ENCODE results near the gene ZDHHC16.

ZDHHC16 gene

GRCh38 chr10:97500297-97500575 lies 54.3 kb downstream of the ZDHHC16 start:
- FAIRE-seq (no peak), DNase-seq (ENCODE audit: insufficient read length) (no peak)
- TF ChIP-seq POLR2AphosphoS5 (IDR thresholded peaks at IDR 0.05; ENCODE audit: low read depth, low read length) (no peak), TAF1 (IDR thresholded peaks at IDR 0.05; ENCODE audit: borderline replicate concordance, low read depth, low read length) (no peak), POLR2A (IDR thresholded peaks at IDR 0.05; ENCODE audit: low read depth, low read length) (no peak)

GRCh38 chr10:97502916-97503315 lies 56.9 kb downstream of the ZDHHC16 start:
- DNase-seq (ENCODE audit: insufficient read length): no peak
- TF ChIP-seq TAF1 (IDR thresholded peaks at IDR 0.05; ENCODE audit: borderline replicate concordance, low read depth, low read length) (no peak), POLR2AphosphoS5 (IDR thresholded peaks at IDR 0.05; ENCODE audit: low read depth, low read length) (no peak), POLR2A (IDR thresholded peaks at IDR 0.05; ENCODE audit: low read depth, low read length) (no peak)
- FAIRE-seq: no peak

GRCh38 chr10:97503406-97503805 lies 57.4 kb downstream of the ZDHHC16 start:
- DNase-seq (ENCODE audit: insufficient read length): no peak
- FAIRE-seq: no peak
- TF ChIP-seq TAF1 (IDR thresholded peaks at IDR 0.05; ENCODE audit: borderline replicate concordance, low read depth, low read length): no peak
- TF ChIP-seq POLR2AphosphoS5 (IDR thresholded peaks at IDR 0.05; ENCODE audit: low read depth, low read length): no peak
- TF ChIP-seq POLR2A (IDR thresholded peaks at IDR 0.05; ENCODE audit: low read depth, low read length): no peak

- DNase-seq (ENCODE audit: insufficient read length) (no peak), FAIRE-seq (no peak)
- no peak for TF ChIP-seq TAF1 (IDR thresholded peaks at IDR 0.05; ENCODE audit: borderline replicate concordance, low read depth, low read length)
- TF ChIP-seq POLR2AphosphoS5 (IDR thresholded peaks at IDR 0.05; ENCODE audit: low read depth, low read length): no peak
Measured at GRCh38 chr10:97505152-97505551, 59.2 kb downstream of the ZDHHC16 start.

GRCh38 chr10:97506199-97506991 lies 60.4 kb downstream of the ZDHHC16 start:
- DNase-seq (ENCODE audit: insufficient read length) (no peak), FAIRE-seq (no peak)
- TF ChIP-seq POLR2AphosphoS5 (IDR thresholded peaks at IDR 0.05; ENCODE audit: low read depth, low read length): no peak
- TF ChIP-seq POLR2A (IDR thresholded peaks at IDR 0.05; ENCODE audit: low read depth, low read length): no peak
- no peak for TF ChIP-seq TAF1 (IDR thresholded peaks at IDR 0.05; ENCODE audit: borderline replicate concordance, low read depth, low read length)
